GM12875 (cell line): ENCODE results near the gene LYSMD4.
"Not testable (repeated sequence)": the region's sequence is repeated elsewhere in the genome, so short reads cannot be mapped to it uniquely, and the experiment has no call there.

Experiments
- H3K4me3 ChIP-seq: one replicate; pipeline ENCODE4 v1.5.1; 2011; ENCODE audit warnings: low read depth, low read length, control low read depth
- TF ChIP-seq, protein P1 (sequence below): IDR thresholded peaks from 2 replicates; pipeline ENCODE4 v1.5.1; 2011; ENCODE audit warnings: low read depth, mild to moderate bottlenecking, control low read depth, inconsistent platforms, low read length, moderate library complexity, borderline replicate concordance; ENCODE audit not compliant: insufficient read depth

LYSMD4 gene

GRCh38 chr15:99738021-99738847 lies 5.0 kb upstream of the LYSMD4 start:
- no peak overlapping the region for H3K4me3 ChIP-seq
- TF ChIP-seq, protein P1, sequence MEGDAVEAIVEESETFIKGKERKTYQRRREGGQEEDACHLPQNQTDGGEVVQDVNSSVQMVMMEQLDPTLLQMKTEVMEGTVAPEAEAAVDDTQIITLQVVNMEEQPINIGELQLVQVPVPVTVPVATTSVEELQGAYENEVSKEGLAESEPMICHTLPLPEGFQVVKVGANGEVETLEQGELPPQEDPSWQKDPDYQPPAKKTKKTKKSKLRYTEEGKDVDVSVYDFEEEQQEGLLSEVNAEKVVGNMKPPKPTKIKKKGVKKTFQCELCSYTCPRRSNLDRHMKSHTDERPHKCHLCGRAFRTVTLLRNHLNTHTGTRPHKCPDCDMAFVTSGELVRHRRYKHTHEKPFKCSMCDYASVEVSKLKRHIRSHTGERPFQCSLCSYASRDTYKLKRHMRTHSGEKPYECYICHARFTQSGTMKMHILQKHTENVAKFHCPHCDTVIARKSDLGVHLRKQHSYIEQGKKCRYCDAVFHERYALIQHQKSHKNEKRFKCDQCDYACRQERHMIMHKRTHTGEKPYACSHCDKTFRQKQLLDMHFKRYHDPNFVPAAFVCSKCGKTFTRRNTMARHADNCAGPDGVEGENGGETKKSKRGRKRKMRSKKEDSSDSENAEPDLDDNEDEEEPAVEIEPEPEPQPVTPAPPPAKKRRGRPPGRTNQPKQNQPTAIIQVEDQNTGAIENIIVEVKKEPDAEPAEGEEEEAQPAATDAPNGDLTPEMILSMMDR: no peak

- TF ChIP-seq, protein P1: no peak
Observed at GRCh38 chr15:99736702-99737101, 3.5 kb upstream of the LYSMD4 start.

GRCh38 chr15:99735868-99736267 lies 2.6 kb upstream of the LYSMD4 start:
- TF ChIP-seq, protein P1: no peak
- H3K4me3 ChIP-seq: no peak overlapping the region

More at GRCh38 chr15:99736702-99737101, 3.5 kb upstream of the LYSMD4 start:
- no peak overlapping the region for H3K4me3 ChIP-seq

- H3K4me3 ChIP-seq: no peak overlapping the region
- TF ChIP-seq, protein P1: no peak
Observed at GRCh38 chr15:99734575-99734974, 1.3 kb upstream of the LYSMD4 start.

- H3K4me3 ChIP-seq: not testable (repeated sequence)
Observed at GRCh38 chr15:99734040-99734291, 729 bp upstream of the LYSMD4 start.

DNA sequence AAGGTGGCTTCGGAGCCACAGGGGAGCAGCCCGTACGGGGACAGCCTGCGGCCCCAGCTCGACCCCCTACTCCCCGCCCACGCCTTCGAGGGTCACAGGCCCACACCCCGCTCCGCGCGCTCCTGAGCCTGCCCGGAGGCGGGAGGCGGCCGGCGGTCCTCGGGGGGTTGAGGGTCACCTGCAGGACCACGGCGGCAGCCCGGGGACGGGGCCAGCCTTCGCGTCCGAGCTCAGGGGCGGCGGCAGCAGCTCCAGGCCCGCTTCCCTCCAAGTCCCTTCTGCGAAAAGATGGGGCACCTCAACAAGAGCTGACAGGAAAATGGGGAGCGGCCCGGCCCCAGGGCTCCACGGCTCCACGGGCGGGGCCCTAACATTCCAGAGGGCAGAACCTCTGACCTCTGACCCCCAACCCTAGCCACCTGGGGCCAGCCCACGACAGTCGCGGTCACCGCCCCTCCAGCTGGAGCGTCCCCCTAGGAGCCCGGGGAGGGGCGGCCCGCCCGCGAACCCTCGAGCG lies 428 bp downstream of the LYSMD4 start:
- TF ChIP-seq, protein P1: no peak

DNA sequence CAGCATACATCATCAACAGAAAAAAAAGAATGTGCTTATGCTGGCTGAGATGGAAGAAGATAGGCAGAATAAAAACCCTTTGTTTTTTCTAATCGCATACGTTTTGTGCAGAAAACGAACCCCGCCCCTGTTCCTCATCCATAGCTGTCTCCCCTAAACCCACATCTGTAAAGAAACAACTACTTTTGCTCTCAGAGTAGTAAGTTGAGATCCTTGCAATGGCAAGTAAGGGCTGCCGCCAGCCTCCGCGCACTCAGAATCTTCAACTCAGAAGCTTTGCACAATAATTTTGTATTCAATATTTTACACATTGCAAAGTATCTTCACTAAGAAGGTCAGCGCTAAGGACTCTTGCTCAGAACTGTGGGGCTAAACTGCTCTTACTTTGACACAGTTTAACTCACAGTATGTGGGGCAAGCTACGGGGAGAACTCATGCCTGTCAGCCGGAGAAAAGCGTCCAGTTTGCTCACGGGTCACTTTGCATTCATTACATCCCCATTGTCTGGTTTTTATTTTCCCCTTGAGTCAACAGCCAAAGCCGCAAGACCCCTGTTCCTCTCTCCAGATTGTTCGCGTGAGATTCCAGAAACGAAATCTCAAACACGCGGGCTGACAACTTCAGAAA lies 1.0 kb downstream of the LYSMD4 start:
- TF ChIP-seq, protein P1: no peak
- peak overlapping the region; percentile 88 for H3K4me3 ChIP-seq

More for the DNA sequence above, 428 bp downstream of the LYSMD4 start:
- H3K4me3 ChIP-seq: peak overlapping the region; percentile 88
